ENCODE results near the gene SNAP29.

- TF ChIP-seq POLR2AphosphoS5 (IDR thresholded peaks at IDR 0.05; ENCODE audit: borderline replicate concordance, low read depth, low read length), result peak; percentile 70
- no peak for TF ChIP-seq EZH2 (IDR thresholded peaks at IDR 0.05)
- TF ChIP-seq FOXP2 (optimal IDR thresholded peaks at IDR 0.05; ENCODE audit: control extremely low read depth, extremely low read length, insufficient read depth), result no peak
Observed at GRCh38 chr22:20858615-20859416, at the start of gene SNAP29, which contains the start of gene PI4KA.

Measured in SK-N-MC (cell line).